DMS153 (cell line): ENCODE measurements around the gene CD200R1.

Experiments used
- DNase-seq: peaks from one replicate; lab custom pipeline; 2025; lab: John Stamatoyannopoulos, UW

CD200R1 gene, protein sequence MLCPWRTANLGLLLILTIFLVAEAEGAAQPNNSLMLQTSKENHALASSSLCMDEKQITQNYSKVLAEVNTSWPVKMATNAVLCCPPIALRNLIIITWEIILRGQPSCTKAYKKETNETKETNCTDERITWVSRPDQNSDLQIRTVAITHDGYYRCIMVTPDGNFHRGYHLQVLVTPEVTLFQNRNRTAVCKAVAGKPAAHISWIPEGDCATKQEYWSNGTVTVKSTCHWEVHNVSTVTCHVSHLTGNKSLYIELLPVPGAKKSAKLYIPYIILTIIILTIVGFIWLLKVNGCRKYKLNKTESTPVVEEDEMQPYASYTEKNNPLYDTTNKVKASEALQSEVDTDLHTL

DNA sequence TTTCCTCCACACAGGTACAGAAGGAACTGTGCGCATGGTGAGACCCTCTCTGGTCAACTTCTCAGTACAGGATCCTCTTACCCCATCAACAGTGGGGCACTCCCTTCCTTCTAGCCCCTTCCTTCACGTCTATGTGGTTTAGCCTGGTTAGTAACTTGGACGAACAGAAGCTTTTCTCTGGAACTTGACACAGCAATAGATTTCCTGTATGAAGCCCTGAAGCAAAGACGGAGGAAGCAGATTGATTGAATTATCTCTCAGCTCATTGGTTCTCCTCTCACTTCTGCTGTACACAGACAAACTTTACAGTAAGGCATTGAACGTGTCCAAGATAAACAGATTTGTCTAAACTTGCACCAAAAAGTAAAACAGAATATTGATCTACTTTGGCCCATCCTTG is at the start of gene CD200R1:
TSS of gene CD200R1 (minus strand) at position 210 of the 400 bp plus-strand sequence. CDS start 246 bp downstream, outside the sequence.
- DNase-seq: no peak

DNA sequence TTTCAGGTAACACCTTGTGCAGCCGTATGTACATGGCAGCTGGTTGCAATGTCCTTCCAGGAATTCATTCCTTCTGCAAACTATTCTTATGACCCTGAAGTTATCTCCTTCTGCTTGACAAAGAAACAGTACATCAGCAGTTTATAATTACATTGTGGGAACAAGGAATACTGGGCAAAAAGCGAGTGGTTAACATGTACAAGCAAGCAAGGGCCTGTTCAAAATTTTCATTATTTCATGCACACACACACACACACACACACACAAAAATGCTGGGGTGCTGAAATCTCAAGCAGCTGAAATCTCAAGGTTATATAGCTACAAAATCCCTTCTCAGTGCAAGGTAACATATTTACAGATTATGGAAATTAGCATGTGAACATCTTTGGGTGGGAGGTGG is 46.6 kb upstream of the CD200R1 start:
- no peak for DNase-seq

DNA sequence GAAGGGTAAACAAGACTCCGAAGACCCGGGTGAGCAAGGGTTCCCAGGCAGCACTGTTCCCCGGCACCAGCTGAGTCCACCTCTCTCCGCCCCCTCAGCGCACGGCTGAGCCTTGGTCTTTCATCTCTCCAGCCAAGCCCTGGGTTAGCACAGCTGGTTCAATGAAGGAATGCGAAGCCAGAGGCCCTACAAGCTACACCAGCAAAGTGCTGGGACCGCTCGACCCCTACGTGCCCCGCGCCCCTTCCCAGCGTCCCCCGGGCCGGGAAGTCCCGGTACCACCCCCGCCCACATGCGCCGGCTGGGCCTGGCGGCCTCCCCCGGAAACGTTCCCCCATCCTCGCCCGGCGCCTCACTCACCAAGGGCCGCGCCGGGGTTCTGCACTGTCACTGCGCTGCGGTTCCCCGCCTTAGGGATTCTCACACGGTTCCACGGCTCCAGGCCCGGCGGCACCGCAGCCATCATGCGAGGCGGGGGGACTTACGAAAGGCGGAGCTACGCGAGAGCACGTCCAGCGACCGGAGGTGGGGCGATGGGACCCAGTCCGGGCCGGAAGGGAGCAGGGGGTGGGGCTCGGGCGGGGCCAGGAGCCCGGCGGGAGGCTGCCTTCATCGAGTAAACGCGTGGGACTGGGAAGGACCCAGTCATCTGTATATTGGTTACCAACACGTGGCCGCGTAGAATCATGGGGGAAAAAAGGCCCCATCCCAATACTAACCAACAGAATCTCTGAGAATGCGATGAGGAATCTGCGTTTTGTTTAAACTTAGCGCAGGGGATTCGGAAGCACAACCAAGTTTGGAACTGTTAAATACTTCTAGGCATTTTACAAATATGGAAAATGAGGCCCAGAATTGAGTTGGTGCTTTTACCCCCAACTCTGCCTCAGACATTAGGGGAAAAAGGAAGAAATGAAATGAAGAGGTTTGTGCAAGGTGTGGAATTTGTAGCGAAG is 44.6 kb upstream of the CD200R1 start:
- DNase-seq: peak; percentile 87

DNA sequence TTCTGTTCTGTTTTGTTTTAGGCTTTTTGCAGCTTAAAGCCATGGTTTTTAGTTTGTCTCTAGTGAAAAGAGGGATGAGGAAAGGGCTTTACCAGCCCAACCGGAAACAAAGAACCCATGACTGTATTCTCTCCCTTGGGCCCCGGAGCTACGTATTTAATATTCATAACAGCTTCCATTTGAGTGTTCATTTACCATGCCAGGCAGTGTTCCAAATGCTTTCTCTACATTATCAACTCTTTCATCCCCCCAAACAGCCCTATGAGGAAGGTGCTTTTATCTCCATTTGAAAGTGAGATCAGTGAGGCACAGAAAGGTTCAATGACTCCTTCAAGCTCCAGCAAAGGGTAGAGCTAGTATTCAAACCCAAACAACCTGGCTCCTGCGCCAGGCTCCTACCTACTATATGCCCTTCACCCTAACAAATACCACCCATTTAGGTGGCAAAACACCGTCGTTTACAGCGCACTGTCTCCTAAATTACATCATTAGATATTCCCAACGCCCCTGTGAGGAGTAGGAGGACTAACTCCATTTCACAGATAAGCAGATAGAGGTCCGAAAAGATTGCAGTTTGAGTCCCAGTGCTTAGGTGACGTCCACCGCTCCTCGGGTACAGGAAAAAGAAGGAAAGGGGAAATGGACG is 43.8 kb upstream of the CD200R1 start:
- no peak for DNase-seq

DNA sequence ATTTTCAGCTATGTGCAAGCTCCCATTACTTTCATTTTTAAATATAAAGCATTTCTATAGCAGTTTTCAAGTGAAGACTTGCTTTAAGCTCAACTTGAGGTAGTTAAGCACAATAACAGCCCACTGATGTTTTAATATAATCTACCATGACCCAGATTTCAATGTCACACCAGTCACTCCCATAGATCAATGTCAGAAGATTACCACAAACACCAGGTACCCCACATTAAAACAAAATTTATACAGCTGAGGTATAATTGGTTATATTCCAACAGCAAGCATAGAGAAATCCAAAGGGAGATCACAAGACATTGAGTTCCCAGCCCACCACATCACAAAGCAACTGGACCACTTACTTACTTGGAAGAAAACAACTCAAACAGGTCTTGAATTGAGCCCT is 38.7 kb upstream of the CD200R1 start:
- DNase-seq: no peak

DNA sequence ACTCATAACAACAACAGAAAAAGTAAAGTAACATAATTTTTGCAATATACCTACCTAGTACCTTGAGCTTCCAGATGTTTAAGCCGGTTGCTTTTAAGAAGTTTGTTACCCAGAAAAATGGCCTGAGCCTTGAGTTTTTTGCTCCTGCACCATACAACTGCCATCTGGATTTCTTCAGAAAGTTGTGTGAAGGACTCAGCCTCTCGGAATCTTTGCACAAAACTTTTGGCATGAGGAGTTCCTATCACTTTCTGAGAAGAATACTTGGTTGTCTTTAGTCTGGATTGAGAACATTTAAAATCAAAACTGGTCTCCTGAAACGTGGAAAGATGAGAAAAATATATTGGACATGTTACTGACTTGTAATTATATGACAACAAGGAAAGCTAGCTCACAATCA is 33.2 kb upstream of the CD200R1 start:
- DNase-seq: no peak

DNA sequence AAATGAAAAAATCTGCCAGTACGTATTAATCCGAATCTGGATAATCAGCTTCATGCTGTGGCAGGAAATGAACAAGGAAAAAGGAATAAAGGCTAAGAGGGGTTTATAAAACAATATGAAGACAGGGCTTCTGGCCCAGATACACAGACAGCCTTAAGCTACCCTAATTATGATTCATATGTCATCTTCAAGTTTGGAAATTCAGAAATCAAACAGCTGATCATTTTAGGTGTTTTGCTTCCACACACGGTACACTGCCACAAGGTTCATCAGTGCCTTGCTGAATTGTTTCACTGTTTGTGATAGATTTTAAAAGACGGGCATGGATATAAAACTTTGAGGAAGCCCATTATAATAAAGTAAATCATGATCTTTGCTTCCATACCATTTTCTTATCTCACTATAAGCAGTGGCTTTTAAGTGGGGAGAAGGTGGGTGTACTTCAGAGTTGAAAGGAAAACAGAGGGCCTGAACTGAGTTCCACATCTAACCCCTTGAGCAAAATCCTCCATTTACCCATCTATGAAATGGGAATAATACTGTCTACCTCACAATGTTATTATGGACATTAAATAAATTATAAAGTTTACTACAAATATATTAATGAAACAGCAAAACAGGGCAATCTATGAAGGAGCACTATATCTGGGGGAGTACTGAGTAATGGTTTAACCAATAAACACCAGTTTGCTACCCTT is 31.6 kb upstream of the CD200R1 start:
- DNase-seq: no peak

DNA sequence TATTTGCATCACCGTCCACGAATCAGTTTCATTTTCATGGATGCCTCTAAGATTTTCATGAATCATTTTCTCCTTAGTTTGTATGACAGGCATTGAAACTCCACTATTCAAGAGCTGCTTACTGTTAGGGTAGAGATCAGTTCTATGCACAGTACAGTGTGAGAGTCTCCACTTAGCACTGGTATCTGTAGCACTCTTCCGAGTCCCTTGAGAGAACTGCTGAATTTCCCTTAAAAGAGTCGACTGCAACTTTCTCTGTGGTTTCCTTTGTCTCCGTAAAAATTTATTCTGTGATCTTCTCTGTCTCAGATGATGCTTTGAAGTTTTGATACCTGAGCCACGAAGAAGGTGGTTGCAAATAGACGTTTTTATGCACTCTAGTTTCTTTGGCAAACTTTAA is 30.7 kb upstream of the CD200R1 start:
- DNase-seq: no peak

DNA sequence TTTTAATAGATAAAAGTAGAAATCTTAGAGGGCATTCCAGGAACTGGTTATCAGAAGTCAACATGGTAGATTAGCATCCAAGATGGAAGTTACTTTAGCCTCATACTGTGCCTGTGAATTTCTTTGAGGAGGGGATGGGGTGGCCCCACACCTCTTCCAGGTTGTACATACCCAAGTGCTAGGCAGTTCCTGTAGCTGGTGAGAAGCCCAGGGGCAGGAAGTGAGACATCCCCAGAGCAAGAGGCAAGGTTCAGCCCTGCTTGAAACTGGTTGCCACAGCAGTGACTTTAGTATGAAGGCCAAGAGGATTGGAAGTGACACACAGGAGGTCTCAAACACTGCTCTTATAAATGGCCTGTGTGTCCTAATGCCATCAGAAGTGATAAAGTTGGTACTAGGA is 27.8 kb upstream of the CD200R1 start:
- DNase-seq: no peak

DNA sequence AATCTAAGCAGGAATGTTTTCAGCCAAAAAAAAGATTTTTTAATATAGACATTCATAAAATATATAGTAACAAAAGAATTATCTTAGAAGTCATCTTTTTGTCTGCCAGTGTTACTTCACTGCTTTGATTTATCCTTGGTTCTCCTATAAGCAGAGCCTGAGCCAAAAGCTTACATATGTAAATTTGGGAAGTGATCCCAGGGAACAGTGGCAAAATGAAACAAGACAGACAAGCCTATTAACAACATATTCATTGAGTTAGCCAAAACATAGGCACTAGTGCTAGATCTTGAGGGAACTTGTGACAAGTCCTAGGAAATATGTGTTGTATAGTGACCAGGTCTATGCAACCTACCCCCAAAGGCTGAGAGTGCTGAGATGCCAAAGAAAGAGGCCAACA is 27.1 kb upstream of the CD200R1 start:
- DNase-seq: no peak

DNA sequence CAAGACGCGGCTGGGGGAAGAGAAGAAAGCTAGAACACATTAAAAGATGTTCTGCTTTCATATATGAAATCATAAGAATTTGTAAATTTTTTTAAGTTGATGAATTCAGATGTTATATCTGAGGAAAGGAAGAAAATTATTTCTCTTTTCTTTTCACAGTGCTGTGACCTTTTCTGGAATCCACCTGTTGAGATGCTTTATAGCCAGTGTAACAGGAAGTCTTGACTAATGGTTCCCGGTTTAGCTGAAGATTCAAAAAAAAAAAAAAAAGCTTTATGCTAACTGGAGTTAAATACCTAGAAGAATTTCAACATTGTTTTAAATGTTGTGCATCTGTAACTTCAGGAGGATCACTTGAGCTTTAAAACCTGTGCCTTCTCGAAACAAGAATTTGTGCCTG is 25.8 kb upstream of the CD200R1 start:
- no peak for DNase-seq

DNA sequence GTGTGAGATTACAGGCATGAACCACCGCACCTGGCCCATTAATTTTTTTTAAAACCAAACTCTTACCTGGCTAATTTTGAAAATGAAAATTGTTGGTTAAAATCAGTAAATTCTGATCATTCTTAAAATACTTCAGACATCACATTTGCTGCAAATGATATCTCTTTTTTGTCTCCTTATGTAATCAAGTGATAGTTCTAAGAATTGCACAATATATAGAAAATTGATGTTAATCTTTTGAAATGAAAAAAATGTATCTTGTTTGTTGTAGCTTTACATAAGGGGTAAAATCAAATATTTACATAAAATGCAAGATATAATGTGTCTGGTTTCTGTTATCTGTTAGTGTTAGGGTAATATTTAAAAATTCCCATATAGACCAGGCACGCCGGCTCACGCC is 20.9 kb upstream of the CD200R1 start:
- no peak for DNase-seq

DNA sequence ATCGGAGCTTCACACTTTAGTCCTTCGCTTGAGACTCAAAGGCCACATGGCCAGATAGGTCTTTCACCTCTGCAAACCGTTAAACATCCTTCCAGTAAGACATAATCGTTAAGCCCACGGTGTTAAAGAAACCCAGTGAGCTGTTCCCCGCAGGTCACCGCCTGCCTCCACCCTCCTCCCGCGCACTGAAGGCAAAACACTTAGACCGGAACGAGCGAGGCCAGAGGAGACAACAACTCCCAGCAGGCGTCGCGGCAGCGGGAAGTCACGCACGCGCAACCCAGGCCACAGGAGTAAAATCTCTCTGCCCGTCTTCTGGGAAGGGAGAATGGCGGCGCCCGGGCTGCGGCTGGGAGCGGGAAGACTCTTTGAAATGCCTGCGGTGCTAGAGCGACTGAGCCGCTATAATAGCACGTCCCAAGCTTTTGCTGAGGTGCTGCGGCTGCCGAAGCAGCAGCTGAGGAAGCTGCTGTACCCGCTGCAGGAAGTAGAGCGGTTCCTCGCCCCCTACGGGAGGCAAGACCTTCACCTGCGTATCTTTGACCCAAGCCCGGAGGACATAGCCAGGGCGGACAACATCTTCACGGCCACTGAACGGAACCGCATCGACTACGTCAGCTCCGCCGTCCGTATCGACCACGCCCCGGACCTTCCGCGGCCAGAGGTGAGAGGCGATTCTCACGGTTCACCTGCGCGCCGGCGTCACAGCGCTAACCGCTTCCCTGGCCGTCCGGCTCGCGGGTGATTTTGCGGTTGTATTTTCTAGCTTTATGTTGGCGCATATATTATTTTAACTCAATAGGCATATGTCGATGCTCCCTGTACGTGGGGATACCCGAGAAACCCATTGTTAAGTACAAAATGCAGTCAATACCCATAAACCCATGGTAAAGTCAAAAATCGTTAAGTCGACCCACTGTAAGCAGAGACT is 16.0 kb upstream of the CD200R1 start, which contains the start of gene GTPBP8:
TSS of gene GTPBP8 (plus strand) at position 313 of the 931 bp plus-strand sequence. CDS start at position 329, 16 bp downstream.
- DNase-seq: peak; percentile 83

DNA sequence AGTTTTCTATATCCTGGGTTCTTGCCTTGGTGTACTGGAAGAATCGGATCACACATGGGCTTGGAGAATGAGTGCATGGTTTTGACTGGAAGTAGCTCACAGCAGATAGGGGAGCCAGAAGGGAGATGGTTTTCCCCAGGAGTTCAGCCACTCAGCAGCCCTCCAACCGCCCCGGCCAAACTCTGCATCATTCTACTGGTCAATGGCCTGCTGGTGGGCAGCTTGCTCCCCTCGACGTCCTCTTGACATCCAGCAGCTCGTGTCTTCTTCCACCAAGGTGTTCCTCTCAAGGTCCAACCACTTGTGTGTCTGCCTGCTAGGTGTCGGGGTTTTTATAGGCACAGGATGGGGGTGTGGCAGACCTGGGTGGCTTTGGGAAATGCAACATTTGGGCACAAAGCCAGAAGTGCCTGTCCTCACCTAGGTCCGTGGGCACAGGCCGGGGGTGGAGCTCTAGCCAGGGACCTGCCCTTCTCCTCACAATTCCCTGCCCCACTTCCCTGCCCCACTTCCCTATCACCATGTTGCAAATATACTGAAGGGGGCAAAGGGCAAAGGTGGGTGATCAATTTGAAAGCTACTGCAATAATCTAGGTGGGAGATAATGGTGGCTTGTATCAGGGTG is 12.9 kb upstream of the CD200R1 start:
- no peak for DNase-seq

DNA sequence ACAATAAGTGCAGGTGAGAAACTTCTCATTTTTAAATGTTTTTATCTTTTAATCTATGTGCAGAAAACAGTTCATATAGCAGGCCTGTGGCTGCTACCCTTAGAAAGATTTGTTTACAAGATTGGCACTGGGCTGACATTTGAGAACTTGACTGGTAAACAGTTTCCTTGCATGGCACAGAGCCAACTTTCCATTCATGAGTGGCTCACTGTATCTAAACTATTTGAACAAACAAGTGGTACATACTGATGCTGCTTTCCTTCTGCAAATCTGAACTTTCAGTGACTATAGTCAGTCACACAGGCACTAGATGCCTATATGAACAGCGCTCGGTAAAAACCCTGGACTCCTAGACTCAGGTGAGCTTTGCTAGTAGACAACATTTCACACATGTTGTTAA is 9.6 kb upstream of the CD200R1 start:
- DNase-seq: peak; percentile 50

DNA sequence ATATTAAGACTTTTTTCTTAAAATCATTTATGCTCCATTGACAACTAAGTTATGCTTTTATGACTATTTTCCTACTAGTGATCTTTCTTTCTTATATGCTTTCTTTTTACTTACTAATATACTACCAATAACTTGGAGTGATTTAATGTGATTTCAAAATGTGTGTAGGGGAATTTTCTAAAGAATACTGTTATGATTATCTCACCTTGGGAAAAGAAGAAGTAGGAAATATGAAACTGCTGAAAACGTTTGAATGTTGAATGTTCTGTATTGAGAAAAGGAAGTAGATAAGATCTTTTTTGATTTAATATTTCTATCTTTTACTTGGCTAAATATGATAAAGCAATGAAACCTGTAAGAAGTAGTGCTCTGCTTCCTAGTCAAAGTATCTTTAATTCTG is 7.8 kb upstream of the CD200R1 start:
- no peak for DNase-seq

DNA sequence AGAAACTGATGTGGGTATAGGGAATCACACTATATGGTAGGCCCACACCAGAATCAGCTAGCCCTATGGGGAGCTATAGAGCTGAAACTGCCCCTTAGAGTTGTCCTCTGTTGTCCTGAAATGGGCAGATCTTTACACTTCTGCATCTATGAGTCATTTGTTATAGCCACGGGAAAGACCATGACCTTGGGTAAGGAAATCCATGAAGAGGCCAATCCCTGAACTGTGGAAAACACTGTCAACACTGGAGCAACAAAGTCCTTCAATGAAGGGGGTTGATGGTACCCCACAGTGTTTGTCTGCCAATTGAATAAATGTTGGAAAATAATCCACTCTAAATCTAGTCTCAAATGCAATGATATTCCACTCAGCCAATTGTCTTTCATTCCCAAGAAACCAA is 5.2 kb upstream of the CD200R1 start:
- DNase-seq: no peak

DNA sequence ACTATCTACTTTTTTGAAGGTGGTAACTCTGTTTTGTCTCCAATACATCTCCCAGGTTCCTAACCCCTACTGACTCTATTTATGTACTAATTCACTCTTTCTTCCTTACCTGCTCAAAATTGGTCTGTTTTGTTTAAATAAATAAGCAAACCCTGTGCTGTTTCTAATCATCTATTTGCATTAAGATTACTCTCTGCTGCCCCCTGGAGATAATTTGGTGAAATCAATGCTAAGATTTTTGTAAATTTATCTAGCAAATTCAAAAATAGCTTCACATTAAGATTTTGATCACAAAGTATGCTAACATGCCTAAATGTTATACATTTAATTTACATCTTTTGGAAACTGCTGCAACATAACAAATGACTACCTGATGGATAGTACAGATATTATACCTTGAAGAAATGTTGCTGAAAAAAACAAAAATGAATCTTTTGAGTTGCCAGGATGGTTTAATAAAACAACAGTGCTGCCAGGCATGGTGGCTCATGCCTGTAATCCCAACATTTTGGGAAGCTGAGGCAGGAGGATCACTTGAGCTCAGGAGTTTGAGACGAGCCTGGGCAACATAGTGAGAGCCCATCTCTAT is 4.4 kb upstream of the CD200R1 start:
- no peak for DNase-seq

DNA sequence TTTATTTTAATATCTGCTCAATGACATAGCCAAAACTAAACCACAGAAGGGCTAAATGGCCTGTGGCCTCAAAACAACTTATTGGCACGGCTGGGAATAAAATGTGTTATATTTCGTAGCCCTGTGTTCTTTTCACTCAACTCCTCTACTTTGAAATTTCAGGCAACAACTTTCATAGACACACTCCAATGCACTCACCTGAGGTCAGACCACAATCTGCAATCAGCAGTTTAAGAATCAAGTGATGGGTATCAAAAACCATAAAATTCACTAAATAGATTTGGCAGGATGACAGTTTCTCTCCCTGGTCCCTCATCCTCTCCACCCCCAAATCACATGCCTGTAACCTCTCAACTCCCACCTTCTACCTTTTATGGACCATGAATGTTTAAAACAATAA is 2.0 kb upstream of the CD200R1 start:
- no peak for DNase-seq

DNA sequence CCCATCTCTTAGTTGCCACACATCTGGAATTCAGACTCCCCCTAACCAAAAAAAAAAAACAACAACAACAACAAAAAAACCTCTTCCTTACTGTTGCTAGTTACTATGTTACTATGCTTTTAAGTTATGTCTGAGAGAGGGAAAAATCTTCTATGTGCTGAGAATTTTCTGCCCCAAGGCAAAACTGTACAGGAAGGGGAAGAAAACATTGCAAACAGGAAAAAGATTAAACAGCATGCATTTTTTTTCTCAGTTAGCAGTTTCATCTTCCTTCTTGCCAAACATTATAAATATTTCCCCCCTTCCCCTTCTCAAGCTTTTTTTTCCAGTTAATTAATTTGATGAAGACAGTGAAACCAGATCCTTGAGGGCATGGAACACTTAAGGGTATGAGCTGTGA is 1.1 kb upstream of the CD200R1 start:
- no peak for DNase-seq
